Right lobe of liver (tissue), 4 donors: Measurements from ENCODE around the gene DST.

Experiments used
- CTCF ChIP-seq, 4 donors: fragments of 200-600 bp in 3 of 4; fragments of 450-650 bp in 1 of 4; IDR thresholded peaks; one replicate each; pipeline versions ENCODE4 v1.5.1 to v1.8.0; 2016 to 2022; ENCODE audit warnings: antibody characterized with exemption in 4 of 4, mild to moderate bottlenecking in 2 of 4
- POLR2A ChIP-seq: fragments of 450-650 bp; IDR thresholded peaks from one replicate; pipeline ENCODE4 v1.6.1; 2017; ENCODE audit warnings: antibody characterized with exemption, mild to moderate bottlenecking
- donor health status: DM: no; HTN: no; CAD: no.
- donor health status: DM: no; HTN: no; CAD: no.
- donor health status: DM: no; HTN: yes; CAD: no.

GRCh38 chr6:56624728-56625069 lies 18.0 kb downstream of the DST start:
- TF ChIP-seq CTCF (IDR thresholded peaks at IDR 0.05): no peak
- TF ChIP-seq POLR2A: no peak
